Measurements from ENCODE around the gene ARRDC4.
"Not testable (repeated sequence)": the region's sequence is repeated elsewhere in the genome, so short reads cannot be mapped to it uniquely, and the experiment has no call there.

ARRDC4 gene

GRCh38 chr15:97966246-97966645 is 5.7 kb downstream of the ARRDC4 start:
- DNase-seq (ENCODE audit: low read depth, low spot score), result no peak

GRCh38 chr15:97966924-97967620 is 6.6 kb downstream of the ARRDC4 start:
- DNase-seq (ENCODE audit: low read depth, low spot score), result no peak

GRCh38 chr15:97967881-97968280 is 7.4 kb downstream of the ARRDC4 start:
- DNase-seq (ENCODE audit: low read depth, low spot score), result no peak

- no peak for DNase-seq (ENCODE audit: low read depth, low spot score)
These were observed 7.9 kb downstream of the ARRDC4 start for GRCh38 chr15:97968380-97968779.

- no peak for DNase-seq (ENCODE audit: low read depth, low spot score)
These were observed 11.9 kb downstream of the ARRDC4 start for GRCh38 chr15:97972366-97972765.

- DNase-seq (ENCODE audit: low read depth, low spot score), result no peak
These were observed 15.6 kb downstream of the ARRDC4 start for GRCh38 chr15:97976129-97976528.

GRCh38 chr15:97976766-97977503 is 16.4 kb downstream of the ARRDC4 start:
- no peak for DNase-seq (ENCODE audit: low read depth, low spot score)

GRCh38 chr15:97977734-97978133 is 17.2 kb downstream of the ARRDC4 start:
- DNase-seq (ENCODE audit: low read depth, low spot score), result no peak

GRCh38 chr15:97978401-97979139 is 18.1 kb downstream of the ARRDC4 start:
- no peak for DNase-seq (ENCODE audit: low read depth, low spot score)

- no peak for DNase-seq (ENCODE audit: low read depth, low spot score)
These were observed 18.6 kb downstream of the ARRDC4 start for GRCh38 chr15:97979140-97979520.

GRCh38 chr15:97981058-97981457 is 20.6 kb downstream of the ARRDC4 start:
- no peak for DNase-seq (ENCODE audit: low read depth, low spot score)

GRCh38 chr15:97981758-97982157 is 21.3 kb downstream of the ARRDC4 start:
- DNase-seq (ENCODE audit: low read depth, low spot score), result no peak

GRCh38 chr15:97984157-97984556 is 23.7 kb downstream of the ARRDC4 start:
- no peak for DNase-seq (ENCODE audit: low read depth, low spot score)

- DNase-seq (ENCODE audit: low read depth, low spot score), result not testable (repeated sequence)
These were observed 25.5 kb downstream of the ARRDC4 start for GRCh38 chr15:97985979-97986378.

- no peak for DNase-seq (ENCODE audit: low read depth, low spot score)
These were observed 26.3 kb downstream of the ARRDC4 start for GRCh38 chr15:97986781-97987180.

- no peak for DNase-seq (ENCODE audit: low read depth, low spot score)
These were observed 28.8 kb downstream of the ARRDC4 start for GRCh38 chr15:97989299-97989698.

GRCh38 chr15:97991972-97992541 is 31.6 kb downstream of the ARRDC4 start:
- no peak for DNase-seq (ENCODE audit: low read depth, low spot score)

- no peak for DNase-seq (ENCODE audit: low read depth, low spot score)
These were observed 32.3 kb downstream of the ARRDC4 start for GRCh38 chr15:97992823-97993222.

GRCh38 chr15:97993310-97993738 is 32.8 kb downstream of the ARRDC4 start:
- DNase-seq (ENCODE audit: low read depth, low spot score), result no peak

GRCh38 chr15:97994236-97994635 is 33.7 kb downstream of the ARRDC4 start:
- no peak for DNase-seq (ENCODE audit: low read depth, low spot score)

GRCh38 chr15:97995192-97995591 is 34.7 kb downstream of the ARRDC4 start:
- DNase-seq (ENCODE audit: low read depth, low spot score), result no peak

Data from activated CD4-positive, CD25-positive, alpha-beta regulatory T cell treated with anti-CD3 and anti-CD28 coated beads, Interleukin-2, amount 50 U/mL, for 16 hours (primary cell).